ENCODE results near the gene LRPAP1. TPM values are rescaled to one million over a fixed set of nuclear protein-coding genes. Genes with fewer than 3 reads are reported as not detected.

Gene LRPAP1
- total and polyA plus RNA-seq, 2 experiments from 2014 or later = 63.0 to 82.5 TPM

GRCh38 chr4:3485886-3486540, 46.2 kb downstream of the LRPAP1 start (continued):
- TF ChIP-seq, protein P1, sequence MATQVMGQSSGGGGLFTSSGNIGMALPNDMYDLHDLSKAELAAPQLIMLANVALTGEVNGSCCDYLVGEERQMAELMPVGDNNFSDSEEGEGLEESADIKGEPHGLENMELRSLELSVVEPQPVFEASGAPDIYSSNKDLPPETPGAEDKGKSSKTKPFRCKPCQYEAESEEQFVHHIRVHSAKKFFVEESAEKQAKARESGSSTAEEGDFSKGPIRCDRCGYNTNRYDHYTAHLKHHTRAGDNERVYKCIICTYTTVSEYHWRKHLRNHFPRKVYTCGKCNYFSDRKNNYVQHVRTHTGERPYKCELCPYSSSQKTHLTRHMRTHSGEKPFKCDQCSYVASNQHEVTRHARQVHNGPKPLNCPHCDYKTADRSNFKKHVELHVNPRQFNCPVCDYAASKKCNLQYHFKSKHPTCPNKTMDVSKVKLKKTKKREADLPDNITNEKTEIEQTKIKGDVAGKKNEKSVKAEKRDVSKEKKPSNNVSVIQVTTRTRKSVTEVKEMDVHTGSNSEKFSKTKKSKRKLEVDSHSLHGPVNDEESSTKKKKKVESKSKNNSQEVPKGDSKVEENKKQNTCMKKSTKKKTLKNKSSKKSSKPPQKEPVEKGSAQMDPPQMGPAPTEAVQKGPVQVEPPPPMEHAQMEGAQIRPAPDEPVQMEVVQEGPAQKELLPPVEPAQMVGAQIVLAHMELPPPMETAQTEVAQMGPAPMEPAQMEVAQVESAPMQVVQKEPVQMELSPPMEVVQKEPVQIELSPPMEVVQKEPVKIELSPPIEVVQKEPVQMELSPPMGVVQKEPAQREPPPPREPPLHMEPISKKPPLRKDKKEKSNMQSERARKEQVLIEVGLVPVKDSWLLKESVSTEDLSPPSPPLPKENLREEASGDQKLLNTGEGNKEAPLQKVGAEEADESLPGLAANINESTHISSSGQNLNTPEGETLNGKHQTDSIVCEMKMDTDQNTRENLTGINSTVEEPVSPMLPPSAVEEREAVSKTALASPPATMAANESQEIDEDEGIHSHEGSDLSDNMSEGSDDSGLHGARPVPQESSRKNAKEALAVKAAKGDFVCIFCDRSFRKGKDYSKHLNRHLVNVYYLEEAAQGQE (IDR thresholded peaks at IDR 0.05; ENCODE audit: unreplicated experiment) = no peak

DNA sequence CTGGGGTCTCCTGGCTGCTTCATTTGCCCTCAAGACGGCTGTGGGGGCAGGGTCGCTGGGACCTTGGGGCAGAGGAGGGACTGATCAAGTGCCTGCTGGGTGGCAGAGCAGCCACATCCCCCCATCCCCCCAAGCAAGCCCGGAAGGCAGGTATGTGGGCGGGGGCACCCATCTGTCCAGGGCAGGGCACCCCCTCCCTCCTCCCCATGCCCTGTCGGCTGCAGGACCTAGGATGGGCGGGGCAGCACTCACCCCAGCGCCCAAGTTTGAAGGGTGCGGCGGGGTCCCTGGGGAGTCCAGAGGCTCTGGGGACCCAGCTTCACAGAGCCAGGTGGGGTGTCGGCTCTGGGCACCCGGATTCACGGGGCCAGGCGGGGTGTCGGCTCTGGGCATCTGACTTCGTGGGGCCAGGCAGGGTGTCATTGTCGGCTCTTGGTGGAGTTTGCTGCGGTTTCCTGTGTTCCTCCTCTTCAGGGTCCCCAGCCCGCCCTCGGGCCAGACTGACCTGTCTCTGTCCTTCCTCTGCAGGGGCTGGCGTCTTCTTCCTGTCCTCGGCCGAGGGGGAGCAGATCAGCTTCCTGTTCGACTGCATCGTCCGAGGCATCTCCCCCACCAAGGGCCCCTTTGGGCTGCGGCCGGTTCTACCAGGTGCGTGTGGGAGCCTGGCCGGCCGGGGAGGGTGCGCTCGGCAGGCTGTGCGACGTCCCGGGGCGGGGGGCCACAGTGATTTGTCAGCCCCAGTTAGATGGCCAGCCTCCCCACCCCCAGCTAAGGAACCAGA, 47.0 kb downstream of the LRPAP1 start:
- Histone ChIP-seq H3K27ac (ENCODE audit: low read depth) (no peak overlapping the region), H3K4me2 (no peak overlapping the region), H2AFZ (no peak overlapping the region), H3K27me3 (ENCODE audit: insufficient read depth) (peaks cover 95% of the 10 kb centered on the region), H3K9me2 (ENCODE audit: insufficient read depth) (no peaks in the 10 kb centered on the region), H3K4me3 (no peak overlapping the region), H3F3A (replicated peaks; ENCODE audit: low read depth) (peaks cover 4% of the 10 kb centered on the region; the same call in 1 of the 2 replicates), H4K20me1 (replicated peaks; ENCODE audit: insufficient read depth) (no peaks in the 10 kb centered on the region; the same call in 1 of the 2 replicates), H3K79me2 (replicated peaks; ENCODE audit: insufficient read depth) (no peaks in the 10 kb centered on the region), H3K36me3 (ENCODE audit: insufficient read depth) (no peaks in the 10 kb centered on the region), H3K4me1 (ENCODE audit: insufficient read depth) (peaks cover 21% of the 10 kb centered on the region)
- Mint-ChIP-seq H3K27ac (no peak overlapping the region), H3K36me3 (ENCODE audit: low read depth) (no peaks in the 10 kb centered on the region), H3K9me3 (no peaks in the 10 kb centered on the region), H3K27me3 (ENCODE audit: insufficient read depth, low read depth, poor library complexity) (peaks cover 73% of the 10 kb centered on the region), H3K4me1 (peaks cover 20% of the 10 kb centered on the region), H3K4me3 (no peak overlapping the region)
- DNase-seq (ENCODE audit: low spot score) (no peak), ATAC-seq (no peak)
- TF ChIP-seq STAT1 (IDR thresholded peaks at IDR 0.05; ENCODE audit: unreplicated experiment) (no peak), JUNB (IDR thresholded peaks at IDR 0.05; ENCODE audit: unreplicated experiment) (no peak), ZNF114 (CRISPR knock-in tag; IDR thresholded peaks at IDR 0.05) (no peak), CREB1 (CRISPR knock-in tag; IDR thresholded peaks at IDR 0.05; ENCODE audit: low read depth) (no peak), NANOG (IDR thresholded peaks at IDR 0.05; ENCODE audit: borderline replicate concordance) (no peak)
- TF ChIP-seq, protein P2, sequence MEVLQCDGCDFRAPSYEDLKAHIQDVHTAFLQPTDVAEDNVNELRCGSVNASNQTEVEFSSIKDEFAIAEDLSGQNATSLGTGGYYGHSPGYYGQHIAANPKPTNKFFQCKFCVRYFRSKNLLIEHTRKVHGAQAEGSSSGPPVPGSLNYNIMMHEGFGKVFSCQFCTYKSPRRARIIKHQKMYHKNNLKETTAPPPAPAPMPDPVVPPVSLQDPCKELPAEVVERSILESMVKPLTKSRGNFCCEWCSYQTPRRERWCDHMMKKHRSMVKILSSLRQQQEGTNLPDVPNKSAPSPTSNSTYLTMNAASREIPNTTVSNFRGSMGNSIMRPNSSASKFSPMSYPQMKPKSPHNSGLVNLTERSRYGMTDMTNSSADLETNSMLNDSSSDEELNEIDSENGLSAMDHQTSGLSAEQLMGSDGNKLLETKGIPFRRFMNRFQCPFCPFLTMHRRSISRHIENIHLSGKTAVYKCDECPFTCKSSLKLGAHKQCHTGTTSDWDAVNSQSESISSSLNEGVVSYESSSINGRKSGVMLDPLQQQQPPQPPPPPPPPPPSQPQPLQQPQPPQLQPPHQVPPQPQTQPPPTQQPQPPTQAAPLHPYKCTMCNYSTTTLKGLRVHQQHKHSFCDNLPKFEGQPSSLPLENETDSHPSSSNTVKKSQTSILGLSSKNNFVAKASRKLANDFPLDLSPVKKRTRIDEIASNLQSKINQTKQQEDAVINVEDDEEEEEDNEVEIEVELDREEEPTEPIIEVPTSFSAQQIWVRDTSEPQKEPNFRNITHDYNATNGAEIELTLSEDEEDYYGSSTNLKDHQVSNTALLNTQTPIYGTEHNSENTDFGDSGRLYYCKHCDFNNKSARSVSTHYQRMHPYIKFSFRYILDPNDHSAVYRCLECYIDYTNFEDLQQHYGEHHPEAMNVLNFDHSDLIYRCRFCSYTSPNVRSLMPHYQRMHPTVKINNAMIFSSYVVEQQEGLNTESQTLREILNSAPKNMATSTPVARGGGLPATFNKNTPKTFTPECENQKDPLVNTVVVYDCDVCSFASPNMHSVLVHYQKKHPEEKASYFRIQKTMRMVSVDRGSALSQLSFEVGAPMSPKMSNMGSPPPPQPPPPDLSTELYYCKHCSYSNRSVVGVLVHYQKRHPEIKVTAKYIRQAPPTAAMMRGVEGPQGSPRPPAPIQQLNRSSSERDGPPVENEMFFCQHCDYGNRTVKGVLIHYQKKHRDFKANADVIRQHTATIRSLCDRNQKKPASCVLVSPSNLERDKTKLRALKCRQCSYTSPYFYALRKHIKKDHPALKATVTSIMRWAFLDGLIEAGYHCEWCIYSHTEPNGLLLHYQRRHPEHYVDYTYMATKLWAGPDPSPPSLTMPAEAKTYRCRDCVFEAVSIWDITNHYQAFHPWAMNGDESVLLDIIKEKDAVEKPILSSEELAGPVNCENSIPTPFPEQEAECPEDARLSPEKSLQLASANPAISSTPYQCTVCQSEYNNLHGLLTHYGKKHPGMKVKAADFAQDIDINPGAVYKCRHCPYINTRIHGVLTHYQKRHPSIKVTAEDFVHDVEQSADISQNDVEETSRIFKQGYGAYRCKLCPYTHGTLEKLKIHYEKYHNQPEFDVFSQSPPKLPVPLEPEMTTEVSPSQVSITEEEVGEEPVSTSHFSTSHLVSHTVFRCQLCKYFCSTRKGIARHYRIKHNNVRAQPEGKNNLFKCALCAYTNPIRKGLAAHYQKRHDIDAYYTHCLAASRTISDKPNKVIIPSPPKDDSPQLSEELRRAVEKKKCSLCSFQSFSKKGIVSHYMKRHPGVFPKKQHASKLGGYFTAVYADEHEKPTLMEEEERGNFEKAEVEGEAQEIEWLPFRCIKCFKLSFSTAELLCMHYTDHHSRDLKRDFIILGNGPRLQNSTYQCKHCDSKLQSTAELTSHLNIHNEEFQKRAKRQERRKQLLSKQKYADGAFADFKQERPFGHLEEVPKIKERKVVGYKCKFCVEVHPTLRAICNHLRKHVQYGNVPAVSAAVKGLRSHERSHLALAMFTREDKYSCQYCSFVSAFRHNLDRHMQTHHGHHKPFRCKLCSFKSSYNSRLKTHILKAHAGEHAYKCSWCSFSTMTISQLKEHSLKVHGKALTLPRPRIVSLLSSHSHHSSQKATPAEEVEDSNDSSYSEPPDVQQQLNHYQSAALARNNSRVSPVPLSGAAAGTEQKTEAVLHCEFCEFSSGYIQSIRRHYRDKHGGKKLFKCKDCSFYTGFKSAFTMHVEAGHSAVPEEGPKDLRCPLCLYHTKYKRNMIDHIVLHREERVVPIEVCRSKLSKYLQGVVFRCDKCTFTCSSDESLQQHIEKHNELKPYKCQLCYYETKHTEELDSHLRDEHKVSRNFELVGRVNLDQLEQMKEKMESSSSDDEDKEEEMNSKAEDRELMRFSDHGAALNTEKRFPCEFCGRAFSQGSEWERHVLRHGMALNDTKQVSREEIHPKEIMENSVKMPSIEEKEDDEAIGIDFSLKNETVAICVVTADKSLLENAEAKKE (CRISPR knock-in tag; IDR thresholded peaks at IDR 0.05) = no peak
- TF ChIP-seq, protein P1 (IDR thresholded peaks at IDR 0.05; ENCODE audit: unreplicated experiment) = no peak
- TF ChIP-seq, protein P3, sequence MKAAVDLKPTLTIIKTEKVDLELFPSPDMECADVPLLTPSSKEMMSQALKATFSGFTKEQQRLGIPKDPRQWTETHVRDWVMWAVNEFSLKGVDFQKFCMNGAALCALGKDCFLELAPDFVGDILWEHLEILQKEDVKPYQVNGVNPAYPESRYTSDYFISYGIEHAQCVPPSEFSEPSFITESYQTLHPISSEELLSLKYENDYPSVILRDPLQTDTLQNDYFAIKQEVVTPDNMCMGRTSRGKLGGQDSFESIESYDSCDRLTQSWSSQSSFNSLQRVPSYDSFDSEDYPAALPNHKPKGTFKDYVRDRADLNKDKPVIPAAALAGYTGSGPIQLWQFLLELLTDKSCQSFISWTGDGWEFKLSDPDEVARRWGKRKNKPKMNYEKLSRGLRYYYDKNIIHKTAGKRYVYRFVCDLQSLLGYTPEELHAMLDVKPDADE (IDR thresholded peaks at IDR 0.05) = no peak
